GF-D8 (cell line): ENCODE data around the gene DSG4.
"Not testable (repeated sequence)": the region's sequence is repeated elsewhere in the genome, so short reads cannot be mapped to it uniquely, and the experiment has no call there.

Experiments
- DNase-seq: peaks from one replicate; lab custom pipeline; 2025; lab: John Stamatoyannopoulos, UW

Gene DSG4, protein sequence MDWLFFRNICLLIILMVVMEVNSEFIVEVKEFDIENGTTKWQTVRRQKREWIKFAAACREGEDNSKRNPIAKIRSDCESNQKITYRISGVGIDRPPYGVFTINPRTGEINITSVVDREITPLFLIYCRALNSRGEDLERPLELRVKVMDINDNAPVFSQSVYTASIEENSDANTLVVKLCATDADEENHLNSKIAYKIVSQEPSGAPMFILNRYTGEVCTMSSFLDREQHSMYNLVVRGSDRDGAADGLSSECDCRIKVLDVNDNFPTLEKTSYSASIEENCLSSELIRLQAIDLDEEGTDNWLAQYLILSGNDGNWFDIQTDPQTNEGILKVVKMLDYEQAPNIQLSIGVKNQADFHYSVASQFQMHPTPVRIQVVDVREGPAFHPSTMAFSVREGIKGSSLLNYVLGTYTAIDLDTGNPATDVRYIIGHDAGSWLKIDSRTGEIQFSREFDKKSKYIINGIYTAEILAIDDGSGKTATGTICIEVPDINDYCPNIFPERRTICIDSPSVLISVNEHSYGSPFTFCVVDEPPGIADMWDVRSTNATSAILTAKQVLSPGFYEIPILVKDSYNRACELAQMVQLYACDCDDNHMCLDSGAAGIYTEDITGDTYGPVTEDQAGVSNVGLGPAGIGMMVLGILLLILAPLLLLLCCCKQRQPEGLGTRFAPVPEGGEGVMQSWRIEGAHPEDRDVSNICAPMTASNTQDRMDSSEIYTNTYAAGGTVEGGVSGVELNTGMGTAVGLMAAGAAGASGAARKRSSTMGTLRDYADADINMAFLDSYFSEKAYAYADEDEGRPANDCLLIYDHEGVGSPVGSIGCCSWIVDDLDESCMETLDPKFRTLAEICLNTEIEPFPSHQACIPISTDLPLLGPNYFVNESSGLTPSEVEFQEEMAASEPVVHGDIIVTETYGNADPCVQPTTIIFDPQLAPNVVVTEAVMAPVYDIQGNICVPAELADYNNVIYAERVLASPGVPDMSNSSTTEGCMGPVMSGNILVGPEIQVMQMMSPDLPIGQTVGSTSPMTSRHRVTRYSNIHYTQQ

DNA sequence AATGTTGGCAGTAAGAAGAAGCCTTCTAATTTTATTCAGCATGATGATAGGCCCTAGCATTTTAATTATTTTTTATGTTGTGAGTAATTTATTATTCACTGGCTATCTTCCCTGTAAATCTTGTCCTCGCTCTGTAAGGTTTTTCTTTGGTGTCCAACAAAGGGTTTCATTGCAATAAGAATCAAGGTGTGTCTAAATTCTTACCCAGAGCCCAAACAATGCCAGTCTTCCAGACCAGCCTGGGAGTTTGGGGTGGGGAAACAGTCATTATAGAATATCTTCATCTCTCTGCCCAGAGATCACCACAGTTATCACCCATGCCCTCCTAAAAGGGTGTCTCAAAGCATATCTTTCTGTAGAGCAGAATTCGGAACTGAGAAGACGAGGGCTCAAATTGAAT, at the start of gene DSG4:
Gene DSG4, plus strand, starts transcription at position 301 of the 400 bp plus-strand sequence. CDS start 135 bp downstream, outside the sequence.
- no peak for DNase-seq

DNA sequence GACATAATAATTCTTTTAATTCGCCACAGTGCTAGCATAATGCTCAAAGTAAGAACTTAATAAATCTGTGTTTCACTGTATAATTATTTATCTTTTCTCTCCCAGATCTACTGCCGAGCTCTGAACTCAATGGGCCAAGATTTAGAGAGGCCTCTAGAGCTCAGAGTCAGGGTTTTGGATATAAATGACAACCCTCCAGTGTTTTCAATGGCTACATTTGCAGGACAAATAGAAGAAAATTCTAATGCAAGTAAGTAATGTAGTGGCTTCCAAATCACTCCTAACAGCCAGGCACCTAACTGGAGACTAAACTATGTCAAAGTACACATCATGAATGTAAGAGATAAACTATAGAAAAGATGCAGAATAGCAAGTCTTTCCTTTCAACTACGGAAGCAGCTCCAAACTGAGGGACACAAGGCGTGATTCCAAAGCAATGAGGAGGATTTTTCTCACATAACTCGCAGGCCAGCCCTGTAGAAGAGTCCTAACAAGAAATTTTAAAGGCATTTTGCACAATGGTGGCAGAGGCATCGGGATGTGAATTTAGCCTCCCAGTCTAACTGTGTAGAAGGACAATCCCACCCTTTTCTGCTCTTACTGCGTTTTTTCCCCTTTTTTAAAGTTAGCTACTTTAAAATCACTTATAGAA, 46.7 kb upstream of the DSG4 start:
- no peak for DNase-seq

DNA sequence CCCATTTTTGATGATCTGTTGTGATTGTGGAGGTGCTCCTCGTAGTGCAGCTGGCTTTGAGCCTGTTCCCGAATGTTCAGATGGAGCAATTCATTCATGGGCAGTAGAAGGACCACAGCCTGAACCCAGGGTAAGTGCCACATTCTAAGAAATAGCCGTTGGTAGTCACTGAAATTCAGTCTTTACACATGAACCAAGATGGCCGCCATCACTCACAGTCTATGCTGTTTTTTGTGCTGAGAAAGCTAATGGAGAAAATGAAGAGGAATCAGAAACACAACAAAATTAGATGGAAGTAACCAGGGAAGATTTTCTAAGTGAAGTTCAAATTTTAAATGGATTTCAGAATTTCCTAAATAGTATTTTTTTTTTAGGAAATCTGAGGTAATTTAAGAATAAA, 33.1 kb upstream of the DSG4 start:
- no peak for DNase-seq

DNA sequence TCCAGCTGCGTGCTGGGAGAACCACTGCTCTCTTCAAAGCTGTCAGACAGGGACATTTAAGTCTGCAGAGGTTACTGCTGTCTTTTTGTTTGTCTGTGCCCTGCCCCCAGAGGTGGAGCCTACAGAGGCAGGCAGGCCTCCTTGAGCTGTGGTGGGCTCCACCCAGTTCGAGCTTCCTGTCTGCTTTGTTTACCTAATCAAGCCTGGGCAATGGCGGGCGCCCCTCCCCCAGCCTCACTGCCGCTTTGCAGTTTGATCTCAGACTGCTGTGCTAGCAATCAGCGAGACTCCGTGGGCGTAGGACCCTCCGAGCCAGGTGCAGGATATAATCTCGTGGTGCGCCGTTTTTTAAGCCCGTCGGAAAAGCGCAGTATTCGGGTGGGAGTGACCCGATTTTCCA, 23.2 kb upstream of the DSG4 start:
- DNase-seq = not testable (repeated sequence)

DNA sequence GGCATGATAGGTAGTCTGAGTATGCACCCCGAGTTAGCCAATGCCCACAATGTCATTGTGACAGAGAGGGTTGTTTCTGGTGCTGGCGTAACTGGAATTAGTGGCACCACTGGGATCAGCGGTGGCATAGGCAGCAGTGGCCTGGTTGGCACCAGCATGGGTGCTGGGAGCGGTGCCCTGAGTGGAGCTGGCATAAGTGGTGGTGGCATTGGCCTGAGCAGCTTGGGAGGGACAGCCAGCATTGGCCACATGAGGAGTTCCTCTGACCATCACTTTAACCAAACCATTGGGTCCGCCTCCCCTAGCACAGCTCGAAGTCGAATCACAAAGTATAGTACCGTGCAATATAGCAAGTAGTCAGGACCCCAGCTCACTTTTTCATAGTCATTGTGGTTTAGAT, 21.6 kb upstream of the DSG4 start:
- DNase-seq = no peak

DNA sequence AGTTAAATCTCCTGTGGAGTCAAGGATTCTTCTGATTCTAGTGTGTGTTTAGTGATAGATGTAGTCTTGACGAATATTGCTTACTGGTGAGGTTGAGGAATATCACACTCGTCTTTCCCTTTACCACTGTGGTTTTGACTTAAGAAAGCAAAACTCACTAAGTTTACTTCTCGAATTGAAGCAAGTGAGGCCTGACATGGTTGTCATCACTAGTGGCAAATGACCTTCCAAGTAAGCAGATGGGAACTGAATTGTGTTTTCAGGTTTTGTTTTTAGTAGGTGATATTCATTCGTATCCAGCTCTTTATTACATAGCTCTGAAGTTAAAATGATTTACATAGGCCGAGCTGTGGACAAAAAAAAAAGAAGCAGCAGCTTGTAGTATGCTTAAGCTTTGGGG, 20.6 kb upstream of the DSG4 start:
- DNase-seq = no peak

DNA sequence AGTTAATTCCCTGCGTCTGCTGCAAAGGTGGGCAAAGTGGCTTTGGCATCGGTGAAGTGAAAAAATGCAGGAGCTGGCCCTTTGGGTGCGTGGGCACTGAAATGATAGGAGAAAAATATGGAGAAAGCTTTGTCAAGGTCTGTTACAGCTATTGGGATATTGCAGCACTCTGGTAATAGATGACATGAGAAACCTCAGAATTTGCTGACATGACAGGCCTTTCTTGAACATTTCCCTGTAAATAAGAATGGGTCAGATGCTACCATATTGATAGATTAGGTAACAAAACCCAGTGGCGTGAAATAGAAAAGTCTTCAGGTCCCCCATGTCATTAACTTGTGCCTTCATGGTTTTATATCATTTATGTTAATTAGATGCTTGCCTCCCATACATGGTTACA, 12.4 kb upstream of the DSG4 start:
- DNase-seq = no peak

DNA sequence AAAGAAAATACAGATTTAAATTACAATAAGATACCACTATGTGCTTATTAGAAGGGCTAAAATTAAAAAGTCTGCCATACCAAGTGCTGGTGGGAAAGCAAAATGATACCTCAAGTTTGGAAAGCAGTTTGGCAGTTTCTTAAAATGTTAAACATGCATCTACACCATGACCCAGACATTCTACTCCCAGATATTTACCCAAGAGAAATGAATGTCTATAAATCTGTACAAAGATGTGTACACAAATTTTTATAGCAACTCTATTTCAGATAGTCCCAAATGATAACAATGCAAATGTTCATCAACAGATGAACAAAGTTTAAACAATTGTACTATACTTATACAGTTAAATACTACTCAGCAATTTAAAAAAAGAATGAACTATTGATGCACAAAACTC, 7.1 kb upstream of the DSG4 start:
- DNase-seq = no peak

DNA sequence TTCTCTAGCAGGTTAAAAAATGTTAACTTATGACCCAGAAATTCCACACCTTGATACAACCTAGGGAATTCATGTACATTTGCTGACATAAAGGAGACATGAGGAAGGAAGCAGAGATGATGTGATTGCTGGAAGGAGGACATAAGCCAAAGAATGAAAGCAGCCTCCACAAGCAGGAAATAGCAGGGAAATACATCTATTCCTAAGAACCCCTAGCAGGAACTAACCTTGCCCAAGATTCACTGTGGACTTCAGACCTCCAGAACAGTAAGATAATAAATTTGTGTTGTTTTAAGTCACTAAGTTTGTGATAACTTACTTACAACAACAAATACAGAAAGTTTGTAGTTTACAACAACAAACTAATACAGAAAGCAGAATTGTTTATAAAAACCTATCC, 4.6 kb upstream of the DSG4 start:
- DNase-seq = no peak

DNA sequence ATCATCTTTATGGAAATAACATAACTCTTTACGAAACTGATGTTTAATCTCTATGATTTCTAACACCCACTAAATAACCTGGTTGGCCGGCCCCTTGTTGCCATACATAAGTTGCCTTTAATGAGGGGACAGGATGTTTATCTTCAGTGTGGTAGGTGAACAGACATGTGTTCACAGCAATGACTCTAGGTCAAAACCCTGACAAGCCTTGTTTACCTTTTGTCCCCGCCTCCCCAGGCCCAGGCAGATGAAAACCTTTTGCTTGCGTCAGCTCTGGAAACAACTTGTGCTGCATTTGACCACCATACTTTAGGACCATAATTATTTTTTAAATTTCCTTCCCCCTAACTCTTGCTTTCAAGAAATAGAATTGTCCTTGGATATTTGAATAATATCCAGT, 2.9 kb upstream of the DSG4 start:
- no peak for DNase-seq

DNA sequence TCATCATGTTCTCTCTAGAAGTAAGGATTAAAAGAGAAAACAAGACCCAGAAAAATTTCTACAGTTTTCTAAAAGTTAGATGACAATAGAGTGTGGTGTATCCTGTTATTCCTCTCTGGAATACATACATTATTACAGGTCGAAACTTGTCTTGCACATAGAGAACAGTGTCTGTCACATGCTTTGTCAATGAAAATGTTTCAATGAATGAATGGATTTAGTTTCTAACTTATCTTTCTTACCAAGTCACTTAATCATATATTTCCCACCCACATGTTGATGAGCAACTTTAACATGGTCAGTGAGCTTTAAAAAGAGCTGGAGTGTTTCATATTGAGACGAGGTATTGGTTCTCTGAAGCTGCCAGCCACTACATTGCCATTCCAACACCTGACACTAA, 4.3 kb downstream of the DSG4 start:
- DNase-seq = no peak

DNA sequence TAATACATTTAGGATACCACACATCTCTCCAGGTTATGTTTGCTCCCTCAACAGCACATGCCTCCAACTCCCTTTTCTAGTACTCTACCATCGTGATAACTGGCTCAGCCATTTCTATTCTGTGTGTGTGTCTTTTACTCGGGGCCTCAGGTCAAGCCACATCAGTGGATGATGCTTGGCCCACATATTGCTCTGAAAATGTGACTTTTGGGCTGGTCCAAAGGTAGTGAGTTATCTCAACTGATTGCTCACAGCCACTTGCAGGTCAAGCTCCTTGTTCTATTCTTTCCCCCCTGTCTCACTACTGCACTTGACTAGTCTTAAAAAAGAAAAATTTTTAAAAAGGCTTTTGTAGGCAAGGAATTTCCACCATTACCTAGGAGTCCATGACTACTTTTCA, 5.5 kb downstream of the DSG4 start:
- no peak for DNase-seq

DNA sequence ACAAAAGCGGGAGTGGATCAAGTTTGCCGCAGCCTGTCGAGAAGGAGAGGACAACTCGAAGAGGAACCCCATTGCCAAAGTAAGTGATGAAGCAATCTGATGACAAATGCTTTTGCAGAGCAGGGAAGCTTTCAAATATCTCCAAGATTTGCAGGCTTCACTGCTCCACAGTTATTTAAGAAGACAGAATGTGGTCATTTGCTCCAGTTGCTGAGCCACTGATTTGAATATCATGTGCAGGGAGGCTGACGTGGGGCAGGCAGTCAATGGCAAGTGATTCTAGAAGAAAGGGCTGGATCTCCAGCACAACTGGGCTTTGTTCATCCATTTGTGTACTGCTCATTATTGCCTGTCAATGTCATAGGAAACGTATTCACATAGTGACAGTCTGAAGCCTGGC, 10.2 kb downstream of the DSG4 start:
- no peak for DNase-seq

DNA sequence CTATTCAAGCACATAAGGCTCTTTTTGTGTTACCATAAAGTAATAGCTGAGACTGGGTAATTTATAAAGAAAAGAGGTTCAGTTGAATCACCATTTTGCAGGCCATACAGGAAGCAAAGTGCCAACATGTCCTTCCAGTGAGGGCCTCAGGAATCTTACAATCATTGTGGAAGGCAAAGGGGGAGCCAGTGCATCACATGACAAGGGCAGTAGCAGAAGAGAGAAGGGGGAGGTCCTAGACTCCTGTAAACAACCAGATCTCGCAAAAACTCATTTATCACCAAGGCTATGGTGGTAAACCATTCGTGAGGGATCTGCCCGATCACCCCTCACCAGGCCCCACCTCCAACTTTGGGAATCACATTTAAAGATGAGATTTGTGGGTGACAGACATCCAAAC, 16.7 kb downstream of the DSG4 start:
- no peak for DNase-seq

DNA sequence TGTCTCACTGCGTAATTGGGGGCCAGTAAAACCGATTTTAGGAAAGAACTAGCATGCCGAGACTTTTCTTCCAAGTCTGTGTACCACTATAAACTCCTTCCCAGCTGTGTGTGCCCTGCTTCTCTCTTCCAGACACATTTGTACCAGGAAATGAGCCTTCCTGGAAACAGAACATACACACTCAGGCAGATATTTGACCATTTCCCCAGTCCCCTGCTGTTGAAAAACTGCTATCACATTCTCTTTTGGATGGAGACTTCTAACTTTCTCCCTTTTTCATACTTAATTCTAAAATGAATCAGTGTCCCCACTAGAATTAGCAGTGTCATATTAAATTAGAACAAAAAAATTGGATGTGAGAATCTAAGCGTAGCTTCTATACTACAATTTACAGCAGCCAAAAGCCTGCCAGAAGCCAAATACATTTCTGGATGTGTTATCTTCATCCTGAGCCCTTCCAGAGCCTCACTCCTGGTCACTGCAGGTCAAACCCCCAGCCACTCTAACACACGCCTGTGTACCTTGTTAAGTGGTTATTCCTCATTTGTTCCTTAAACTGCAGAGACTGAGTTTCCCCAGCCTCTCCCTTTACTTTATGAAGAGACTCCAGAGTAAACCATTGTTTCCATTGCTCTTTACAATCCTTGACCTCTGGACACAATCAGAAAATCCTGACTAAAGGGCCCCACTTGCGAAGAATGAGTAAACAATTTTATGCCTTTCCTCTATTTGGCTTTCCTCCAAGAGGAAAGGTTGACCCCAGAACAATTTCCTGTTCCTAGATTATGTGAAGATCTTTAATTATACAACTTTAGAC, 20.4 kb downstream of the DSG4 start:
- DNase-seq = no peak

DNA sequence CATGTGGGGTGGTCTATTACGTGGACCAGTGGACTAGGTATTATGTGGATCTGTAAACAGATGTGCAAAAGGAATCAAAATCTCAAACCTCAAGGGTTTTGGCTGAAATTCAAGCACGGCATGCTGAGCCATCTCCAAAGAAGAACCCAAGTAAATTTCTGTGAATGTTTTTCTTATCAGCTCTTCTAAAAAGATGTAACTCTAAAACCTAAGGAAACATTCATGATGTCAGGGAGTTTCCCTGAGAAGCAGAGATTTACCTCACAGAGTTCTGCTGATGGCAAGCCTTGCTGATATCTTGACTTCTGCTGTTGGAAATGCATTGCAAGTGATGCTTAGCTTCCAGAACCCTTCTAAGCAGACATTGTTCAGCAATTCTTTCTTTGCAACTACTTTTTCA, 21.6 kb downstream of the DSG4 start:
- DNase-seq = no peak

DNA sequence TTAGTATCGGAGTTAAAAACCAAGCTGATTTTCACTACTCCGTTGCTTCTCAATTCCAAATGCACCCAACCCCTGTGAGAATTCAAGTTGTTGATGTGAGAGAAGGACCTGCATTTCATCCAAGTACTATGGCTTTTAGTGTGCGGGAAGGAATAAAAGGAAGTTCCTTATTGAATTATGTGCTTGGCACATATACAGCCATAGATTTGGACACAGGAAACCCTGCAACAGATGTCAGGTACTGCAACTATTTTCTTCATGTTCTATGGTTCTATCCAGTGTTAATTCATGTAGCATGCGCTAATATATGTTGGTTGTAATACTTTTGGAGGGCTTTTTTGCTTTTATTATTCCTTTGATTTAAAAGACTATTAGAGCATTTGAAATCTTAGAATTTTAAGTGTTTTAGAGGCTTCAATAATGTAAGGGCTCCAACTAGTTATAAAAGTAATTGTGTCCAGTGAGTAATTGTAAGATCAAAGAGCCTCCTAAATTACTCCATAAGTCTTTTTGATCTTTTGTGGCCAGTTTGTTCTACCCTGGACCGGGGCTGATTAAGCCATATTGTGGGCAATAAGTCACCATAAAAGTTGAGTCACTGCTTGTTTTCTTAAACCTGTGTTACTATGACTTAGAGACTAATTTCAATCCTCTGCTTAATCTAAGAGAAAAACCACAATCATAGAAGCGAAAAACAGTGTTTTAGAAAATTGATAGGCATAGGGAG, 22.9 kb downstream of the DSG4 start:
- peak; percentile 9 for DNase-seq

DNA sequence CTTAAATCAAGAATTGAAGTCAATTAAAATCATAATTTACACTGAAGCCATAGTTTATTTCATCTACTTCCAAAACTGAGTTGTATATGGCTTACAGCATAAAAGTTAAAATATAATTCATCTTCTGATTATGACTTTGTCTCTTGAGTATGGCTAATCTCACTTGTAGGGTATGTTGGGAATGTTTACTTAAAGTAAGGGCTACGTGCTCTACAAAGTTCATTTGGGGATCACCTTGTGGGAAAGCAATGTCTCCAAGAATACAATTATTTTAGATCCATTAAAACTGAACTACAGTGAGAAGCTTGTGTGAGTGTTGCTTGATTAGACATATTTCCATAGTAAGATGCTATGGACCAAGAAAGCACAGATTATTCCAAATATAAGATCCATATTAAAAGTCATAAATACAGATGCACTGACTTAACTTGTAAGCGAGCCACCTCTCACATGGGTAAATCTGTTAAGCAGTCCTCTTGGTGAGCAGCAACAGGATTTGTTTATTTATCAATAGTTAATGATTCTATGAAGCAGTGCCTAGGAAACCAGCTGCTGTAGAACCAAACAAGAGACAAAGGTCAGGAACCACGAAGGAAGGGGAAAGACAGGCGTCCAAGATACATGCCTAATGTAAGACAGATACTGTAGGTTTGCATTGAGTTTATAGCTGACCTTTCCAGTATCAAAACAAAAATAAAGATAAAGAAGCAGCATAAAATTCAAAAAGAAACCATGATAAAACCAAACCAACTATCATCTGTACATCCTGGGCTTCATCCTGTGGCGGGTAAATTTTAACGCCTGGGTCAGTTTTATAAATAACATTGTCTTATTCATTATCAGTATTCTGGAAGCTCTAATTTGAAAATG, 24.8 kb downstream of the DSG4 start:
- no peak for DNase-seq

DNA sequence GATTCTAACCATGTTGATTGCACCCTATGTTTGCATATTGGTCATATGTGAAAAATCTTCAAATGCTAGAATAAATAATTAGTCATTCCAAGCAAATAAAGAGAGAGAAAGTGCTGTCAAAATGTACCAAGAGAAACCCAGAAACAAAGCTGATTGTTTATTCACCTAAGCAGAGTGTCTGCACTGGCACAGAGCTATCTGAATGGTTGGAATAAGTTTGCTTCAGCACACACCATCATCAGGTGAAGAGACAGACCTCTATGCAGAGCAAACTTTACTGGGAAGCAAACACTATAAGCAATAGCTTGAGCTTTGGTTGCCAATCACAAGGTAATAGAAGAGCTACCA, 25.4 kb downstream of the DSG4 start:
- DNase-seq = no peak

DNA sequence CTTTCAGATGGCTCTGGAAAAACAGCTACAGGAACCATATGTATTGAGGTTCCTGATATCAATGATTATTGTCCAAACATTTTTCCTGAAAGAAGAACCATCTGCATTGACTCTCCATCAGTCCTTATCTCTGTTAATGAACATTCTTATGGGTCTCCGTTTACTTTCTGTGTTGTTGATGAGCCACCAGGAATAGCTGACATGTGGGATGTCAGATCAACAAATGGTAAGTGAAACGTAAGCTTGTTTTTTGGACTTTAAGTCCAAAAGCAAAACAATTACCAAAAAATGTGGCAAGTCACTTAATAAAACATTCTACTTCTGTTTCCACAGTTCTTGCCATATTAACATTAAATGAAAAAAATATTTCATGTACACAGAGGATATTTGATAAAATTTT, 26.8 kb downstream of the DSG4 start:
- no peak for DNase-seq
